Kidney epithelial cell (primary cell): ENCODE measurements around the gene CALML4. TPM values are rescaled to one million over a fixed set of nuclear protein-coding genes. Genes with fewer than 3 reads are reported as not detected.
"Not testable (repeated sequence)": the region's sequence is repeated elsewhere in the genome, so short reads cannot be mapped to it uniquely, and the experiment has no call there.

ENCODE experiments used
- DNase-seq: peaks from one replicate; pipeline ENCODE4 v3.0.0-alpha.2; 2010; ENCODE audit warnings: low read depth
- H3K27me3 ChIP-seq: 2 replicates; pipeline ENCODE4 v1.6.0; 2011; ENCODE audit warnings: low read length; ENCODE audit not compliant: control insufficient read depth, insufficient read depth
- H3K36me3 ChIP-seq: 2 replicates; pipeline ENCODE4 v1.5.1; 2011; ENCODE audit warnings: low read length; ENCODE audit not compliant: control insufficient read depth, insufficient read depth
- H3K4me3 ChIP-seq: 2 replicates; pipeline ENCODE4 v1.5.1; 2011; ENCODE audit warnings: low read depth, mild to moderate bottlenecking, control low read depth, low read length
- total RNA-seq: library from RNA; depleted of rRNA; stranded (reverse); fragments of >200 nt; gene quantifications from 2 replicates; pipeline ENCODE4 v1.2.3, GENCODE V29; 2015
- TF ChIP-seq, protein P1 (sequence below): IDR thresholded peaks from 2 replicates; pipeline ENCODE4 v1.5.1; 2011; ENCODE audit warnings: mild to moderate bottlenecking, moderate library complexity, low read length, control low read depth, inconsistent platforms; ENCODE audit not compliant: insufficient read depth, poor library complexity, severe bottlenecking

CALML4 gene
- total RNA-seq, 1 donor from 2014 or later, result 2.4 TPM

DNA sequence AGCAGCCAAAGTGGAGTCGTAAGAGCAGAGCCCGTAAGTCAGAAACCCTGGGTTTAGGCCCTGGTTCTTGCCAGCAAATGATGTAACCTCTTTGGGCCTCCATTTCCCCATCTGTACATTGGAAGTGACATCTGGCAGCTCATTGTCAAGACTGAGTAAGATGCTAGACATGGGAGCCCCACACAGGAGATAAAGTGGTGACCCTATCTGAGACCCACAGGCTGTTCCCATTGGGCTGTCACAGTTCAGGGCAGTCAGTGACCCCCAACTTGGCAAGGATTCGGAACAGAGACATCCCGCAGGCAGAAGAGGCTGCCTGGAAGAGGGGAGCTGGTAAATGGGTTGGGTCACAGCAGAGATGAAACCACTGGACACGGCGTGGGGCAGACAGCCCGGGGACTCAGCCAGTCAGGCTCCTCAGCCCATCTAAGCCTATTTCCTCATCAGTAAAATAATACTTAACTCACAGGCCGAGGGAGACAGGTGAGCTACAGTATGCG, 22.6 kb upstream of the CALML4 start:
- TF ChIP-seq, protein P1, sequence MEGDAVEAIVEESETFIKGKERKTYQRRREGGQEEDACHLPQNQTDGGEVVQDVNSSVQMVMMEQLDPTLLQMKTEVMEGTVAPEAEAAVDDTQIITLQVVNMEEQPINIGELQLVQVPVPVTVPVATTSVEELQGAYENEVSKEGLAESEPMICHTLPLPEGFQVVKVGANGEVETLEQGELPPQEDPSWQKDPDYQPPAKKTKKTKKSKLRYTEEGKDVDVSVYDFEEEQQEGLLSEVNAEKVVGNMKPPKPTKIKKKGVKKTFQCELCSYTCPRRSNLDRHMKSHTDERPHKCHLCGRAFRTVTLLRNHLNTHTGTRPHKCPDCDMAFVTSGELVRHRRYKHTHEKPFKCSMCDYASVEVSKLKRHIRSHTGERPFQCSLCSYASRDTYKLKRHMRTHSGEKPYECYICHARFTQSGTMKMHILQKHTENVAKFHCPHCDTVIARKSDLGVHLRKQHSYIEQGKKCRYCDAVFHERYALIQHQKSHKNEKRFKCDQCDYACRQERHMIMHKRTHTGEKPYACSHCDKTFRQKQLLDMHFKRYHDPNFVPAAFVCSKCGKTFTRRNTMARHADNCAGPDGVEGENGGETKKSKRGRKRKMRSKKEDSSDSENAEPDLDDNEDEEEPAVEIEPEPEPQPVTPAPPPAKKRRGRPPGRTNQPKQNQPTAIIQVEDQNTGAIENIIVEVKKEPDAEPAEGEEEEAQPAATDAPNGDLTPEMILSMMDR, result no peak
- no peaks in the 10 kb centered on the region for H3K27me3 ChIP-seq
- no peak for DNase-seq
- H3K4me3 ChIP-seq, result no peak overlapping the region
- no peaks in the 10 kb centered on the region for H3K36me3 ChIP-seq

DNA sequence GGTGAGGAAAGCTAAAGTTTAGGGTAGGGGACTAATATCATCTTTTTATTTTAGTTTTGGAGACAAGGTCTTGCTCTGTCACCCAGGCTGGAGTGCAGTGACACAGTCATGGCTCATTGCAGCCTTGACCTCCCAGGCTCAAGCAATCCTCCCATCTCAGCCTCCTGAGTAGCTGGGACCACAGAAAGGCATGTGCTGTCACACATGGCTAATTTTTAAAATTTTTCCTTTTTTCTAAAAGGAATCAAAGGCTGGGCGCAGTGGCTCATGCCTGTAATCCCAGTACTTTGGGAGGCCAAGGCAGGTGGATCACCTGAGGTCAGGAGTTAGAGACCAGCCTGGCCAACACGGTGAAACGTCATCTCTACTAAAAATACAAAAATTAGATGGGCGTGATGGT, 20.3 kb upstream of the CALML4 start:
- DNase-seq, result not testable (repeated sequence)

DNA sequence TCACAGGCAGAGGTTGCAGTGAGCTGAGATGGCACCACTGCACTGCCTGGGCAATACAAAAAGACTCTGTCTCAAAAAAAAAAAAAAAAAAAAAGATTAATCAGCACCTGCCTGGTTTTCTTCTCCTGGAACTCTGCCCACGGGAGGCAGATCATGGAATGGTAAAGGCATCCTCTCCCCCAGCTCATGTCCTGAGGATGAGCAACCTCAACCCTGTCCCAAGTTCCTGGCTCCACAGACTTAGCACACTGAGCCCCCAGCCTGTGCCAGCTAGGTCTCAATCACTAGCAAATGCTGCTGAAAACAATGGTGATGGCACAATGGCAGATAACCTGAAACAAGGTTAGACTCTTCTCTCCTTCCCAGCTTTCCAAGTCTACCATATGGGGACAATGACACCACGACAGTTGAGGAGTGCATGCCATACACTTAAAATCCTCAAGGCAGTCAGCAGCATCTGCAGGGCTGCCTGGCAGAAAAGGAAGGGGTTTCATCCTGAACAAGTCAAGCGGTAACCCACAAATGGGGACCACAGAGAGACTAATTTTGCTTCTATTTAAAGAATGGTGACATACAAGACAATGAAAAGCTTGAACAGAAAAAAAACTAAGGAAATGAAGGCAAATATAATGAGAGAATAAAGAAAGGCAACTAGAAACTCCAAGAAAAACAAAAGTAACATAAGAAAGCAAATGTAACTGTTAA, 19.6 kb upstream of the CALML4 start:
- no peaks in the 10 kb centered on the region for H3K27me3 ChIP-seq
- H3K4me3 ChIP-seq, result no peak overlapping the region
- TF ChIP-seq, protein P1, result no peak
- no peaks in the 10 kb centered on the region for H3K36me3 ChIP-seq
- DNase-seq, result no peak

More for the DNA sequence above, 20.3 kb upstream of the CALML4 start:
- not testable (repeated sequence) for H3K27me3 ChIP-seq, H3K4me3 ChIP-seq, H3K36me3 ChIP-seq

DNA sequence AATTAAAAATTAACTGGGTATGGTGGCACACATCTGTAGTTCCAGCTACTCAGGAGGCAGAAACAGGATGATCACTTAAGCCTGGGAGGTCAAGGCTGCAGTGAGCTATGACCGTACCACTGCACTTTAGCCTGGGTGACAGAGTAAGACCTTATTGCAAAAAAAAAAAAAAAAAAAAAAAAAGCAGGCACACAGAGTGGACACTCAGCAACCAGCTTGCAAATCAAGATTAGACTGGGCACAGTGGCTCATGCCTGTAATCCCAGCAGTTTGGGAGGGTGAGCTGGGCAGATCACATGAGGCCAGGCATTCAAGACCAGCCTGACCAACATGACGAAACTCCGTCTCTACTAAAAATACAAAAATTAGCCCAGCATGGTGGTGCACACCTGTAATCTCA, 19.0 kb upstream of the CALML4 start:
- Histone ChIP-seq H3K27me3 (no peaks in the 10 kb centered on the region), H3K4me3 (no peak overlapping the region), H3K36me3 (no peaks in the 10 kb centered on the region)
- TF ChIP-seq, protein P1, result no peak
- no peak for DNase-seq

DNA sequence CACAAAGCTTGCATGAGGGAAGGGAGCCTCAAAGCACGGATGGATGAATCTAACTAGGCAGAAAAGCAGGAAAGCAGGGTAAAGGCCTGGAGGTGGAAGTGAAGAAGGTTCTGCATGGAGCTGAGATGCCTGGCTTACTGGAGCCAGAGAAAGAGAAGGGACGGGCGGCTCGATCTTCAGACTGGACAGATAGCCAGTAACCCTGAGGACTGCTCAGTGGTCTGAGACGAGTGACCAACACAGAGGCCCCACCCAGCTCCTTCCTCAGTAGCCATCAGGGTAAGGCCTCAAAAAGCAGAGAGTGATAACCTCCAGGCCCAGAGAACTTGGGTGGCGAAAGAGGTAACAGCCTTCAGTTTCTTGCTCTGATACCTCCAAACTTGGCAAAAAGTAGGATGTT, 18.0 kb upstream of the CALML4 start:
- Histone ChIP-seq H3K36me3 (peaks cover 2% of the 10 kb centered on the region), H3K27me3 (no peaks in the 10 kb centered on the region), H3K4me3 (no peak overlapping the region)
- TF ChIP-seq, protein P1, result no peak
- no peak for DNase-seq

DNA sequence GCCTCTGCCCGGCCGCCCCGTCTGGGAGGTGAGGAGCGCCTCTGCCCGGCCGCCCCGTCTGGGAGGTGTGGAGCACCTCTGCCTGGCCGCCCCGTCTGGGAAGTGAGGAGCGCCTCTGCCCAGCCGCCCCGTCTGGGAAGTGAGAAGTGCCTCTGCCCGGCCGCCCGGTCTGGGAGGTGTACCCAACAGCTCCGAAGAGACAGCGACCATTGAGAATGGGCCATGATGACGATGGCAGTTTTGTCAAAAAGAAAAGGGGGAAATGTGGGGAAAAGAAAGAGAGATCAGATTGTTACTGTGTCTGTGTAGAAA, 17.3 kb upstream of the CALML4 start:
- not testable (repeated sequence) for H3K36me3 ChIP-seq, DNase-seq, H3K27me3 ChIP-seq, H3K4me3 ChIP-seq

DNA sequence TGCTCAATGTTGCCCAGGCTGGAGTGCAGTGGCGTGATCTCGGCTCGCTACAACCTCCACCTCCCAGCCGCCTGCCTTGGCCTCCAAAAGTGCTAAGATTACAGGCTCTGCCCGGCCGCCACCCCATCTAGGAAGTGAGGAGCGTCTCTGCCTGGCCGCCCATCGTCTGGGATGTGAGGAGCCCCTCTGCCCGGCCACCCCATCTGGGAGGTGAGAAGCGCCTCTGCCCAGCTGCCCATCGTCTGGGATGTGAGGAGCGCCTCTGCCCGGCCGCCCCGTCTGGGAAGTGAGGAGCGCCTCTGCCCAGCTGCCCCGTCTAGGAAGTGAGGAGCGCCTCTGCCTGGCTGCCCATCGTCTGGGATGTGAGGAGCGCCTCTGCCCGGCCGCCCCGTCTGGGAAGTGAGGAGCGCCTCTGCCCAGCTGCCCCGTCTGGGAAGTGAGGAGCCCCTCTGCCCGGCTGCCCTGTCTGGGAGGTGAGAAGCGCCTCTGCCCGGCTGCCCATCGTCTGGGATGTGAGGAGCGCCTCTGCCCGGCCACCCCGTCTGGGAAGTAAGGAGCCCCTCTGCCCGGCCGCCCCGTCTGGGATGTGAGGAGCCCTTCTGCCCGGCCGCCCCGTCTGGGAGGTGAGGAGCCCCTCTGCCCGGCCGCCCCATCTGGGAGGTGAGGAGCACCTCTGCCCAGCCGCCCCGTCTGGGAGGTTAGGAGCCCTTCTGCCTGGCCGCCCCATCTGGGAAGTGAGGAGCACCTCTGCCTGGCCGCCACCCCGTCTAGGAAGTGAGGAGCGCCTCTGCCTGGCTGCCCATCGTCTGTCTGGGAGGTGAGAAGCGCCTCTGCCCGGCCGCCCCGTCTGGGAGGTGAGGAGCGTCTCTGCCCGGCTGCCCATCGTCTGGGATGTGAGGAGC, 16.6 kb upstream of the CALML4 start:
- H3K36me3 ChIP-seq, H3K27me3 ChIP-seq, DNase-seq, H3K4me3 ChIP-seq: not testable (repeated sequence)
